ENCODE results near the gene MASP2. TPM values are rescaled to one million over a fixed set of nuclear protein-coding genes. Genes with fewer than 3 reads are reported as not detected.
"Not testable (repeated sequence)": the region's sequence is repeated elsewhere in the genome, so short reads cannot be mapped to it uniquely, and the experiment has no call there.

The MASP2 gene
- total RNA-seq, 4 donors from 2014 or later = 0.19 TPM; not detected in 3

GRCh38 chr1:11065796-11066195 is 18.8 kb upstream of the MASP2 start:
- H3K27me3 ChIP-seq = no peaks in the 10 kb centered on the region
- H3K4me1 ChIP-seq = peaks cover 4 to 12% (median 4%) of the 10 kb centered on the region in 3 donors
- TF ChIP-seq POLR2A (IDR thresholded peaks at IDR 0.05) (no peak), CTCF (IDR thresholded peaks at IDR 0.05) (no peak)
- no peak overlapping the region for H3K27ac ChIP-seq
- H3K4me3 ChIP-seq = no peak overlapping the region
- H3K36me3 ChIP-seq = peaks cover 28 to 82% (median 43%) of the 10 kb centered on the region in 3 donors
- H3K9me3 ChIP-seq = no peaks in the 10 kb centered on the region
- DNase-seq = no peak
- intact Hi-C loops (cut with DNase I) = no loop called here
- WGBS, 2 donors = 80 to 95% methylated on average over 1 of the region's 1 CpG

- intact Hi-C loops (cut with DNase I) = no loop called here
- H3K4me3 ChIP-seq = no peak overlapping the region
- WGBS, 2 donors = 94 to 98% methylated on average over 3 of the region's 3 CpGs
- no peak for DNase-seq
- no peak for TF ChIP-seq CTCF (IDR thresholded peaks at IDR 0.05)
- no peak for TF ChIP-seq POLR2A (IDR thresholded peaks at IDR 0.05)
- H3K9me3 ChIP-seq = no peaks in the 10 kb centered on the region
- peaks cover 28 to 73% (median 38%) of the 10 kb centered on the region in 3 donors for H3K36me3 ChIP-seq
- H3K27me3 ChIP-seq = no peaks in the 10 kb centered on the region
- peaks cover 4 to 17% (median 5%) of the 10 kb centered on the region in 3 donors for H3K4me1 ChIP-seq
- H3K27ac ChIP-seq = no peak overlapping the region
Measured at GRCh38 chr1:11064942-11065341, 17.9 kb upstream of the MASP2 start.

GRCh38 chr1:11063937-11064537 is 17.0 kb upstream of the MASP2 start:
- DNase-seq; H3K9me3 ChIP-seq; intact Hi-C loops (cut with DNase I); H3K27me3 ChIP-seq; H3K27ac ChIP-seq; H3K4me3 ChIP-seq: not testable (repeated sequence)
- 88 to 92% methylated on average over 9 to 10 of the region's 18 CpGs for WGBS, 2 donors
- Histone ChIP-seq H3K36me3 (peaks cover 19 to 64% (median 33%) of the 10 kb centered on the region in 3 donors), H3K4me1 (peaks cover 6 to 23% (median 10%) of the 10 kb centered on the region in 3 donors)

- Histone ChIP-seq H3K36me3 (peaks cover 8 to 56% (median 22%) of the 10 kb centered on the region in 3 donors), H3K27me3 (no peaks in the 10 kb centered on the region), H3K4me3 (no peak overlapping the region), H3K9me3 (no peaks in the 10 kb centered on the region), H3K4me1 (peaks cover 12 to 33% (median 16%) of the 10 kb centered on the region in 3 donors), H3K27ac (no peak overlapping the region)
- intact Hi-C loops (cut with DNase I) = no loop called here
- no peak for DNase-seq
- WGBS, 2 donors = 45 to 60% methylated on average over 3 of the region's 3 CpGs
- TF ChIP-seq POLR2A (IDR thresholded peaks at IDR 0.05) (no peak), CTCF (IDR thresholded peaks at IDR 0.05) (no peak)
Measured at GRCh38 chr1:11062965-11063401, 15.9 kb upstream of the MASP2 start.

GRCh38 chr1:11061652-11062365 is 14.8 kb upstream of the MASP2 start:
- no peak overlapping the region for H3K4me3 ChIP-seq
- intact Hi-C loops (cut with DNase I) = no loop called here
- peaks cover 12 to 38% (median 16%) of the 10 kb centered on the region in 3 donors for H3K4me1 ChIP-seq
- TF ChIP-seq CTCF (IDR thresholded peaks at IDR 0.05) (no peak), POLR2A (IDR thresholded peaks at IDR 0.05) (no peak)
- no peak for DNase-seq
- H3K9me3 ChIP-seq = no peaks in the 10 kb centered on the region
- 75 to 77% methylated on average over 3 to 5 of the region's 5 CpGs for WGBS, 2 donors
- H3K27me3 ChIP-seq = no peaks in the 10 kb centered on the region
- H3K36me3 ChIP-seq = peaks cover 2 to 56% (median 14%) of the 10 kb centered on the region in 3 donors
- peak overlapping the region in 1 of 4 donors; percentile 85 for H3K27ac ChIP-seq

All from esophagus squamous epithelium (tissue), 5 donors.